ENCODE results near the gene SNTA1.
"Not testable (repeated sequence)": the region's sequence is repeated elsewhere in the genome, so short reads cannot be mapped to it uniquely, and the experiment has no call there.

Gene SNTA1

DNA sequence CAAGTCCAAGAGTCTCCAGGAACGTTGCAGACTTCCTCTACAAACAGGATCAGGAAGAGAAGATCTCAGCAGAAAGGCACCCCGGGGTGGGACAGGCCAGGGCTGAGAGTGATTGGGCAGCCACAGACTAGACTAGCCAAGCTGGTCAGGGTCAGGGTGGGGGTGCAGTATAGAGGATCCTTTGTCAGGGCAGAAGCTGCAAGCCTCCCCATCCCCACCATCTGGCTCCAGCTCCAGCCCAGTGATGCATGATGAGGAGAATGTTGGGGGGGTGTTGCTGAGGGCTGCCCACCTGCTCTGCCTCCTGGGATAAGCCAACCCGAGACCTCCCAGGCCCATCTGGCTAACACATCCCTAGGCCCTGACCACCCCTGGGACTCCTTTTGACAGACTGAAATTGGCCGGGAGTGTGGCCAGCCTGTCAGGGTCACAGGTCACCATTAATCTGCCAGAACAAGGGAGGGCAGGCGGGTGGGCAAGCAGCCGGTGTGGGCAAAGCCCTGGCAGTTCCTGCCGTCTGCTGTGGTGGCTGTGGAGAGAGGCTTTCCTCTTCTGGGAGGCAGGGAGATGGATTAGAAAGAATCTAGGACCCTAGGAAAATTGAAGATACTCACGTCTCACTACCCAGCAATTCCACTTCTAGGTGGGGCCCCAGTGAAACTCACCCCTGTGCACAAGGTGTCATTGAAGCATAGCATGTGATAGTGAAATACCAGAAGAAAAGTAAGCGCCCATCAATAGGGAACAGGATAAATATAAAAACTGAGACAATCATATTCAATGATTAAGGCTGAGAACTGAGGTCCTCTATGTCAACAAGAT, 22.1 kb upstream of the SNTA1 start:
- DNase-seq (ENCODE audit: low read depth) = no peak

- DNase-seq (ENCODE audit: low read depth) = not testable (repeated sequence)
Measured at GRCh38 chr20:33464759-33465158, 21.2 kb upstream of the SNTA1 start.

DNA sequence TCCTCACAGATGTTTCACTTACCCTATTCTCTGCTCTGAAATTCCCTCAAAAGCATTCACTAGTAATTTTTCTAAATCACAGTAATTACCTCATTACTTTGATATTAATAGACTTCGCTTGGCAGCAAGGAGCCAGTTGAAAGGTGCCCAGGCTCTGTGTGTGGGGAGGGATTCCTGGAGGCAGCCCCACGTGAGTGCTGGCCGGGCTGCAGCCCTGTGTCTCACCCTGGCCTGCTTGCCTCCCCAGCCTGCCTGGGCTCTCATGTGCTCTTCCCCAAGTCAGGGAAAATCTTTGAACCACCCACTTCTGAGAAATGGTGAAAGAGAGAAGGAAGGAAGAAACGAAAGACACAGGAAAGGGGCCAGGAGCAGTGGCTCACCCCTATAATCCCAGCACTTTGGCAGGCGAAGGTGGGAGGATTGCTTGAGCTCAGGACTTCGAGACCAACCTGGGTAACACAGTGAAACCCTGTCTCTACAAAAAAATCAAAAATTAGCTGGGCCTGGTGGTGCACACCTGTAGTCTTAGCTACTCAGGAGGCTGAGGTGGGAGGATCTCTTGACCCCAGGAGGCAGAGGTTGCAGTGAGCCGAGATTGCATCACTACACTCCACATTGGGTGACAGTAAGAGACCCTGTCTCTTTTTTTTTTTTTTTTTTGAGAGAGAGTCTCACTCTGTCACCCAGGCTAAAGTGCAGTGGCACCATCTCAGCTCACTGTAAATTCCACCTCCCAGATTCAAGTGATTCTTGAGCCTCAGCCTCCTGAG, 20.0 kb upstream of the SNTA1 start:
- DNase-seq (ENCODE audit: low read depth) = no peak

DNA sequence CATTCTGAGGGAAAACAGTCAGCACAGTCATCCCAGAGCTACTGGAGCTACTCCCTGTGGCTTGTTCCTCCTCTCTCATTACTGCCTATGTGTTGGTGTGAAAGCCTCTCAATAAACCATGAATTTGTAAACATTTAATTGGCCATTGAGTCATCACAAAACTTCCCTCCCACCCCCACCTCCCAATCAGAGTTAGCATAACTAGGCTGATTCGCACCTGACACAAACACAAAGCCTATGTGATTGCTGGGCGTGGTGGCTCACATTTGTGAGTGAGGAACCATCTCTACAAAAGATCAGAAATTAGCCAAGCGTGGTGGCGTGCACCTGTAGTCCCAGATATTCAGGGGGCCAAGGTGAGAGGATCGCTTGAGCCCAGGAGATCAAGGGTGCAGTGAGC, 17.1 kb upstream of the SNTA1 start:
- no peak for DNase-seq (ENCODE audit: low read depth)

DNA sequence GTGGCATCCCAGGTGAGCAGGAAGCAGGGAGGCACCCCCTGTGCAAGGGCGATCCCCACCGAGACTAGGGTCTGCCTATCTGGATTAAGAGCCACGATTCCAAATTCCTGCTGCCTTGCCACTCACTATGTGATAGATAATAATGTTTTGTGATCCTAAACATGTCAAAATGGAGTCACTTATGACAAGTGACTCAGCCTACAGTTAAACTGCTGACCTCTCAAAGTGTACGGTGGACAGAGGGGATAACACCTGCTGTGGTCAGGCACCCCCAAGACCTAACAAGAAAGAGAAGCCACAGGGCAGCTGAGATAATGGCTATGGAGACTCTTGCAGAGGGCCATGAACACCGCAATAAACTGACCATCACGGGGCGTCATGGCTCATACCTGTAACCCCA, 16.0 kb upstream of the SNTA1 start:
- DNase-seq (ENCODE audit: low read depth) = no peak

GRCh38 chr20:33456916-33457642, 13.5 kb upstream of the SNTA1 start:
- not testable (repeated sequence) for DNase-seq (ENCODE audit: low read depth)

GRCh38 chr20:33450867-33451266, 7.3 kb upstream of the SNTA1 start:
- no peak for DNase-seq (ENCODE audit: low read depth)

DNA sequence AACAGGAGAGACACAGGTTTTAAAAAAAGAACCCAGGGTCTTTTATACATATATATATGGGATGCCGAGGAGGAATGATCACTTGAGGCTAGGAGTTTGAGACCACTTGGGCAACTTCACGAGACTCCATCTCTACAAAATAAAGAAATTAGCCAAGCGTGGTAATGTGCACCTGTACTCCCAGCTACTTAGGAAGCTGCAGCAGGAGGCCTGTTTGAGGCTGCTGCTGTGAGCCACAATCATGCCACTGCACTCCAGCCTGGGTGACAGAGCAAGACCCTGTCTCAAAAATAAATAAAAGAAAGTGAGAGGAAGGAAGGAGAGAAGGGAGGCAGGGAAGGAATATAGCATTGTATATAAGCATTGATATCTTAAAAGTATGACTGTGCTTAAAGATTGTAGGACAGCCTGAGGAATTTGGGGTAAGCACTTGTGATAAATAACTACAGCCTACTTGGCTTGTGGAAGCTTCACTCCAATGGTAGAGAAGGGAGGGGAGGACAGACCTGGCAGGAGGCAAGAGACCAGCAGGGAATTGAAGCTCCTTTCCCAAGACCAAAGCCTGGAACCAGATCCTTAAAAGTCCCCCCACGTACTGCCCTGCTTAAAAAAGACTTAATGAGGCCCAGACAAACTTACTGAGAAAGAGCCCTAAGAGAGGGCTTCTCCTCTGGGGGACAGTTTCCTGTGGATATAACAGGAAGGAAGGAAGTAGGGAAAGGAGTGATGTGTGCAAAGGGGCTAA, 2.5 kb upstream of the SNTA1 start:
- DNase-seq (ENCODE audit: low read depth) = no peak

GRCh38 chr20:33444797-33445560, 1.4 kb upstream of the SNTA1 start:
- DNase-seq (ENCODE audit: low read depth) = no peak

DNA sequence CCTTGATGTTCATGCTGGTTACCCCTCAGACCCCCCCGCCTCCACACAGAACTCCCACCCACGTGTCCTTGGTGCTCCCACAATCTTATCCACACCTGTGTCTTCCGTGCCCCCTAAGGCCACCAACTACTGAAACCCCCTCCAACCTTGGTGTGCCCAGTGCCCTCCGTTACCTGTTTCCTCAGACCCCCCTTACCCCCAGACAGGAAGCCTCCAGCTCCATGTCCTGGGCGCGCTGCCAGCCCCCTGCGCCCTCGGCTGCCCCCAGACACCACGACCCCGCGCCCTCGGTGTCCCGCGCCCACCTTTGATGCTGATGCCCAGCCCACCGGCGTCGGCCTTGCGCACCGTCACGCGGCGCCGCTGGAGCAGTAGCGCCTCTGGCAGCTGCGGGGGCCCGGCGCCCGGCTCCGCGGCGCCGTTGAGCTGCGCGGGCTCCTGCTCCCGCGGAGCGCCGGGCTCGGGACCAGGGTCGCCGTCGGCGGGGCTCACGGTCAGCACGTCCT, 504 bp downstream of the SNTA1 start:
- no peak for DNase-seq (ENCODE audit: low read depth)

DNA sequence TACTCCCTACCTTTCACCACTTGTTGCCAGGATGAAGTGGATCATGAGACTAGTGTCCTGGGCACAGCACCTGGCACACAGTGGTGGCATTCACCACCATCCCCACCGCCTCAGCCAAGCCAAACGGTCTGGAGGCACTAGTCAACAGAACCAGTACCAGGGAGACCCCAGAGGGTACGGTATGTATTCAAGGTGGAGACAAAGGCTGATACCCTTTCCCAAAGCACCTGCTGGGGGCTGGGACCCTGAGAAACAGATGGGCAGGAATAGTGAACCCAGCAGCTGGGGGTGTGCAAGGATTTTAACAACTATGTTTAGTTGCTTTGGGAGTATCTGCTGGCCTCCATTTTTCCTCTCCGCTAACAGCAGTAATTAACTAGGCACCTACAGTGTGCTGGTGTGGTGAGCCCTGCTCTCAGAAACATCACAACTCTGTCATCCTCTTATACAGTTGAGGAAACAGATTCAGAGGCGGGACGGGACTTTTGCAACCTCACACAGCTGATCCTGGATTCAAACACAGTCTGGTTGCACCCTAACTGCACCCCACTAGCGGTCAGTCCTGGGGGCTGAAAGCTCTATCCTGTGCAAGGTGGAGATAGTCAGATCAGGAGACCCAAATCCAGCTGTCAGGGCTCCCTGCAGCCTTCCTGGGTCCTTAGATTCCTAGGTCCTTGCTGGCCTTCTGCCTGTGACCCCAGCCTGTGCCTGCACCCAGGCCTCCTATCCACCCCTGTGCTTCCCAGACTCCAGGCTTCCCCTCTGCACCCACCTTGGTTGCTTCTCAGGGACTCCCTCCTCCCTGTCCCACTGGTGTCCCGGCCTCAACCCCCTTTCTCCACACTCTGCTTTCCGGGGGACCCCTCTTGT, 1.2 kb downstream of the SNTA1 start:
- no peak for DNase-seq (ENCODE audit: low read depth)

DNA sequence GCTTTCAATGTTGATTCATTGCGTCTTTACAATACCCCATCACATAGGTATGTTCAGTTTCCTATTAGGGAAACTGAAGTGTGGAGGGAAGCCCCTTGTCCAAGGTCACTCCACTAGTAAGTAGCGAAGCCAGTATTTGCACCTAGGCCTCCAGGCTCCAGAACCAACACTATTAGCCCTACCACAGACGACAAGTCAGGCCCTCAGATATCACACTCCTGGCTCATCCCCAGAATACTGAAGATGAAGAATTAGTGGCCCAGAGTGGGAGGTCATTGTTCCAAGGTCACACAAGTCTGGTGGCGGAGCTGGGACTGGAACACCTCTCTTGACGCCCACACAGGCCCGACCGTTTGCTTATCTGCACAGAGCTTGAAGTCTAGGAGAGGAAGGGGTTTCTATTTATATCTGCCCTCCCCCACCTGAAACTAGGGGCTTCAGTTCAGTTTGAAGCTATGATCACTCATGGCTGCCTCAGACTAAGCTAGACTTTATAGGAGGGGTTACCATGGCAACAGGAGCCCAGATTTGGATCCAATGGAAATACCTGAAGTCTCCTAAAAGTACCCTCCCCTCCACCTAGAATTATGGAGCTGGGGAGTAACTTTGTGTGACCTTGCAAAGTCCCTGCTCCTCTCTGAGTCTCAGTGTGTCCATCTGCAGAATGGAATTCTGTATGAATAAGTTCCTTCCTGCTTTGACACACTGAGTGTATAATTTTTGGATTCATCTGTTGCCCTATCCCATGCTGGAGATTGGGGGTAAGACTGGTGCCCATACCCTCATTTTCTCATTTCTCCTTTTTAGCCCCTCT, 2.2 kb downstream of the SNTA1 start:
- no peak for DNase-seq (ENCODE audit: low read depth)

GRCh38 chr20:33440562-33440961, 3.0 kb downstream of the SNTA1 start:
- not testable (repeated sequence) for DNase-seq (ENCODE audit: low read depth)

DNA sequence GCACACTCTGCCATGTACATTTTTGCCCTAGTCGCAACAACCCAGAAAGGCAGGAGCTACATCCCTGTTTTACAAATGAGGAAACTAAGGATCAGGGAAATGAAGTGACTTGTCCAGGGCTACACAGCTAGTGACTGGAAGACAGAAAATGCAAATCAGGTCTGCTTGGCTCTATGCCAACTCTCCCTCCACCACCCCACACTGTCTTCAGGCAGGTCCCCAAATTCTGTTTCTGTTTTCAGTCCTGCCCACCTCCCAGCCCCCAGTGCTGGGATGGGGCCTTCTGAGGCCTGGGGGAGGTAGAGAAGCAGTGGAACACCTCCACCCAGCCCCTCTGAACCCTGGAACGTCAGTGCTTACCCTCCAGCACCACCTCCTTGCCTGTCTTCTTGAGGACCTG, 5.1 kb downstream of the SNTA1 start:
- no peak for DNase-seq (ENCODE audit: low read depth)

DNA sequence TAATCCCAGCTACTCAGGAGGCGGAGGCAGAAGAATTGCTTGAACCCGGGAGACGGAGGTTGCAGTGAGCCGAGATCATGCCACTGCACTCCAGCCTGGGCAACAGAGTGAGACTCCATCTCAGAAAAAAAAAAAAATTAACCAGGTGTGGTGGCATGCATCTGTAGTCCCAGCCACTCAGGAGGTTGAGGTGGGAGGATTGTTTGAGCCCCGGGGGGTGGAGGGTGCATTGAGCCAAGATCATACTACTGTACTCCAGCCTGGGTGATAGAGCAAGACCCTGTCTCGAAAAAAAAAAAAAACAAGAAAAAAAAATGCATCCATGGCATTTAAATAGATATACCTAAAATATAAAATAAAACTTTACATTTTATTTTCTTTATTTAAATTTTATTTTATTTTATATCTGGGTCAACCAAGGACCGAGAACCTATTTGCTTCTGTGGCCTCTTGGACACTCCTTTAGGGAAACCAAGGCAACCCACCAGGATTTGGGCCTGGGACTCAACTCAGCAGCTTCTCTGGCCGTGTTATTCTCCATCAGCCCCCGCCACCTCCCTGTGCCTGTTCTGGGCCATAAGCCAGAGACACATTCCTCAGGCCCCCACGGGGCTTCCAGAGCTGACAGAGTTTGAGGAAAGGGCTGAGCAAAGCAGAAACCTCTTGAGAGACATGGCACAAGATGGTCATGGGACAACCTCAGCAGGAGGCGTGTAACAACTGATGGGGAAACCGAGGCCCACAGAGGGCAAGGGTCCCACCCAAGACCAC, 6.2 kb downstream of the SNTA1 start:
- no peak for DNase-seq (ENCODE audit: low read depth)

GRCh38 chr20:33434434-33434833, 9.1 kb downstream of the SNTA1 start:
- no peak for DNase-seq (ENCODE audit: low read depth)

GRCh38 chr20:33433465-33434234, 9.9 kb downstream of the SNTA1 start:
- DNase-seq (ENCODE audit: low read depth) = no peak
